Muscle layer of colon (tissue), 2 donors: Measurements from ENCODE around the gene PTCD1.

ENCODE experiments used
- H3K27ac ChIP-seq: one replicate; pipeline ENCODE4 v1.7.0; 2013; ENCODE audit warnings: low read depth, mild to moderate bottlenecking, low read length, moderate library complexity
- H3K27me3 ChIP-seq, 2 donors: one replicate each; pipeline ENCODE4 v1.7.0; 2013; ENCODE audit warnings: low read length in 2 of 2, mild to moderate bottlenecking in 2 of 2; ENCODE audit not compliant: insufficient read depth in 2 of 2, control insufficient read depth in 1 of 2
- H3K36me3 ChIP-seq: one replicate; pipeline ENCODE4 v1.7.0; 2013; ENCODE audit warnings: mild to moderate bottlenecking, low read length; ENCODE audit not compliant: insufficient read depth
- H3K4me1 ChIP-seq: one replicate; pipeline ENCODE4 v1.7.0; 2013; ENCODE audit warnings: mild to moderate bottlenecking, low read length; ENCODE audit not compliant: insufficient read depth
- H3K4me3 ChIP-seq, 2 donors: one replicate each; pipeline ENCODE4 v1.7.0; 2013; ENCODE audit warnings: low read length in 2 of 2, low read depth in 1 of 2, mild to moderate bottlenecking in 1 of 2, moderate library complexity in 1 of 2
- H3K9ac ChIP-seq: one replicate; pipeline ENCODE4 v1.7.0; 2013; ENCODE audit warnings: low read length
- H3K9me3 ChIP-seq: one replicate; pipeline ENCODE4 v1.7.0; 2013; ENCODE audit warnings: mild to moderate bottlenecking, low read length
- donor health status: abdominal sarcoma.
- donor health status: Adenocarcinoma of cecum.

The PTCD1 gene

DNA sequence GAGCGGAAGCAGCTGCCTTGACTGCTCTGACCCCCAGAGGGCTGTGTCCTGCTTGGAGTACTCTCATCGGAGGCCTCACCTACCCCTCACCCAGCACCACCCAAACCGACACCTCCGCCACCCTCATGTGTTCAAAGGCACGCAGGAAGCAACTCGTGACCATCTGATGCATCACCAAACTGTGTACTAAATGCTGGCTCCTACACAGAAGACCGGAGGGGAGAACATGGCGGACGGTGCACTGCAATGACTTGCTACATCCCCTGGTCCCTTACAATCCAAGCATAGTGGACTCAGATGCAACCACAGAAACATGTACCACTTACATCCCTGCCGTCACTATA, 33.6 kb downstream of the PTCD1 start:
- Histone ChIP-seq H3K4me1 (peaks cover 41% of the 10 kb centered on the region), H3K9me3 (no peaks in the 10 kb centered on the region), H3K27ac (no peak overlapping the region), H3K4me3 (no peak overlapping the region), H3K9ac (no peak overlapping the region), H3K27me3 (no peaks in the 10 kb centered on the region), H3K36me3 (peaks cover 36% of the 10 kb centered on the region)

DNA sequence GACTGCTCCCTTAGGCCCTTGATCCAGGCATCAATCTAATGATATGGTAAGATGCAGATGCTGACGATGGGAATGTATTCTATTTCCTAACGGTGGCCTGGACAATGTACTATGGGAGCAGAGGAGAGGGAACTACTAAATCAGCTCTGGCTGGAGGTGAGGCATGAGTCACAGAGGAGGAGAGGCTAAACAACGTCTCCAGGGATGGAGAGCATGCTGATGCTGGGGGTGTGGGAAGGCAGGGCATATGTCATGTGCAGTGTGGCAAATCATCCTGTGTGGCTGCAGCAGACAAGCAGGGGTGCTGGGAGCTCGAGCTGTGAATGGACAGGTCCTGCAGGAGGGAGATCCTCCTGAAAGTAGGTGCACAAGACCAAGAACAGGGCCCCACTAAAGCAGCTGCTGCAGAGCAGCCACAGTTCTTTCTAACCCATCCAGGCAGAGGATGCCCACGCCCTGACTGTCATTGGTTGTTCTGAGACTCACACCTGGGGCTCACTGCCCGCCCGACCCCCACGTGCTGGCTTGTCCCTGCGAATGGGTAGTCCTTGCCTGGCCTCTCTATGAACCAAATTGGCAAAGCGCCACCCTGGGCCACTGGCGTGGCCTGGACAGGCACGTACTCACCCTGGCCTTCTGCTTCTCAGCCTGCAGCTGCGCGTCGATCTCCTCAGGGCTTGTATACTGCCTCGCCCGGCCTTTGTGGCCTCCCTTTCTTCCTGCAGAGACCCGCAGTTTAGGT, 34.2 kb downstream of the PTCD1 start:
- no peak overlapping the region for H3K4me3 ChIP-seq
- peaks cover 42% of the 10 kb centered on the region for H3K36me3 ChIP-seq
- no peak overlapping the region for H3K27ac ChIP-seq
- no peaks in the 10 kb centered on the region for H3K9me3 ChIP-seq
- no peak overlapping the region for H3K9ac ChIP-seq
- no peaks in the 10 kb centered on the region for H3K27me3 ChIP-seq
- H3K4me1 ChIP-seq = peaks cover 36% of the 10 kb centered on the region

DNA sequence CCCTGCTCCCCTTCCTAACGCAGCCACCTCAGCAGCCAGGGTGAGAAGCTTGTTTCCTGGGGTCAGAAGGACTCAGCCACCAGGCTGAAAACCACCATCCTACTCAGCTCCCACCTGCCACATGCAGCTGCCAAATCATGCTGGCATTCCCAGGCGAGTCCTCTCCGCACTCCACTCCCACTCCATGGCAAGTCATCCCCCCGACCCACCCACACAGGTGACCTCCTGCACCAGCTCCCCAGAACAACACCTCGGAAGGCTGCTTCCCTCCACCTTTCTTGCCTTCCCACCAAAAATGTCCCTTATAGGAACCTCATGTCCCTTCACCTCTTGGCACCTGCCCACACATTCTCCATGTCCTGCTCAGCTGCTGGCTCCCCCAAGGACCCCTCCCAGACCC, 34.8 kb downstream of the PTCD1 start:
- no peak overlapping the region for H3K27ac ChIP-seq
- H3K27me3 ChIP-seq = no peaks in the 10 kb centered on the region
- H3K4me3 ChIP-seq = no peak overlapping the region
- H3K4me1 ChIP-seq = peaks cover 36% of the 10 kb centered on the region
- no peak overlapping the region for H3K9ac ChIP-seq
- H3K36me3 ChIP-seq = peaks cover 48% of the 10 kb centered on the region
- H3K9me3 ChIP-seq = no peaks in the 10 kb centered on the region

DNA sequence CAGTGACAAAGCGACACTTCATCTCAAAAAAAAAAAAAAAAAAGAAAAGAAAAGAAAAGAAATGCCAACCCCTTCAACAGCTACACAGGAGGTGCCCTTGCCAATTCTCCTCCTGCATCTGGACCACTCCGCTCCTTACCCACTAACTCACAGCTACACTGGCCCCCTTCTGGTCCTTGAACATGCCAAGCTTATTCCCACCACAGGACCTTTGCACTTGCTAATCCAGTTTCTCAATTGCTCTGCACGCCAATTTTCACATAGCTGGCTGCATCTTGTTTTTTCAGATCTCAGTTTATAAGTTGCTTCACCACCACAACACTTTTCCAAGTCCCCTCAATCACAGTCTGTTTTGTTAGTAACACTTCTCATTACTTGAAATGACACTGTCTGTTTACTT, 35.7 kb downstream of the PTCD1 start:
- Histone ChIP-seq H3K27ac (no peak overlapping the region), H3K9ac (no peak overlapping the region), H3K27me3 (no peaks in the 10 kb centered on the region), H3K36me3 (peaks cover 57% of the 10 kb centered on the region), H3K4me1 (peaks cover 36% of the 10 kb centered on the region), H3K9me3 (no peaks in the 10 kb centered on the region), H3K4me3 (no peak overlapping the region)

DNA sequence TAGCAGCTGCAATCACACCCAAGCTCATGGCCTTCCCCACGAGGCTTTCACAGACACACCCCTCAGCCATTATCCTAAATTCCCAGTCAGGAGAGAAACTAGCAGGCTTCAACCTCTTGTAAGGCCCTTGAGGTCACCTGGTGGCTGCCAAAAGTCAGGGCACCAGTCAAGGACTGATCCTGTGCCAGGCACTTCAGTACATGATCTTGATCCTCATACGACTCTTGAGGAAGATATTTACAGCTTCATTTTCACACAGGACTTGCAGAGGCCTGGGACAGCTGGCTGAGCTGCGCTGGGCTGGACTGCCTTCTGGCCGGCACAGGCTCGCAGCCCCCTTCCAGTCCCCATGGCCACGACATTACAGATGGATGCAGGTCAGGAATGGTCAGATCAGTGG, 39.0 kb downstream of the PTCD1 start:
- Histone ChIP-seq H3K27me3 (no peaks in the 10 kb centered on the region), H3K9ac (no peak overlapping the region), H3K4me1 (peaks cover 8% of the 10 kb centered on the region), H3K9me3 (no peaks in the 10 kb centered on the region), H3K4me3 (no peak overlapping the region), H3K36me3 (peaks cover 65% of the 10 kb centered on the region), H3K27ac (no peak overlapping the region)

DNA sequence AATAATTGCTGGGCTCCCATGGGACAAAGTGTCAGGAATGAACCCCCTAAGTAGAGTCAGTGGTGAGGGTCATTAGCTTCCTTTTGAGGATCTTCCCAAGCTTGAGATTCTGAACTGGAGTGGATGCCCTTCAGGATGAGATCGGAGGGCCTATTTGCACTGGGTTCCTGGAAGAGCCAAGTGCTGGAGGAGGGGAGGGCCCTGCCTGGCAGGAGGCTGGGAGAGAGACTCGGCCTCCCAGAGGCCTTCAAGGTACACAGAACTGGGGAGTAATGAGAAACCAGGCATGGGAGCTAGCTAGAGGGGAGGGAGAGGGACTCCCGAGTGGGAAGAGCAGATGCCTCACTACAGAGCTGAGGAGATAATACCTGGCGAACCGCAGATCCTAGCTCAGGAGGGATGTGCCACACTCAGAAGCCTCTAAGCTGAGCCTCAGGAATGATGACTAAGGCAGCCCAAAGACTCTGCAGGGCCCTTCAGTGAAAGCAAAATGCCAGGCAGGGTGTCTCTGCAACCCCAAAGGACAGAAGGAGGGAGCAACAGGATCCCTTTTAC, 39.6 kb downstream of the PTCD1 start:
- Histone ChIP-seq H3K9me3 (no peaks in the 10 kb centered on the region), H3K9ac (no peak overlapping the region), H3K27ac (no peak overlapping the region), H3K4me3 (no peak overlapping the region), H3K36me3 (peaks cover 59% of the 10 kb centered on the region), H3K27me3 (no peaks in the 10 kb centered on the region), H3K4me1 (peaks cover 1% of the 10 kb centered on the region)

DNA sequence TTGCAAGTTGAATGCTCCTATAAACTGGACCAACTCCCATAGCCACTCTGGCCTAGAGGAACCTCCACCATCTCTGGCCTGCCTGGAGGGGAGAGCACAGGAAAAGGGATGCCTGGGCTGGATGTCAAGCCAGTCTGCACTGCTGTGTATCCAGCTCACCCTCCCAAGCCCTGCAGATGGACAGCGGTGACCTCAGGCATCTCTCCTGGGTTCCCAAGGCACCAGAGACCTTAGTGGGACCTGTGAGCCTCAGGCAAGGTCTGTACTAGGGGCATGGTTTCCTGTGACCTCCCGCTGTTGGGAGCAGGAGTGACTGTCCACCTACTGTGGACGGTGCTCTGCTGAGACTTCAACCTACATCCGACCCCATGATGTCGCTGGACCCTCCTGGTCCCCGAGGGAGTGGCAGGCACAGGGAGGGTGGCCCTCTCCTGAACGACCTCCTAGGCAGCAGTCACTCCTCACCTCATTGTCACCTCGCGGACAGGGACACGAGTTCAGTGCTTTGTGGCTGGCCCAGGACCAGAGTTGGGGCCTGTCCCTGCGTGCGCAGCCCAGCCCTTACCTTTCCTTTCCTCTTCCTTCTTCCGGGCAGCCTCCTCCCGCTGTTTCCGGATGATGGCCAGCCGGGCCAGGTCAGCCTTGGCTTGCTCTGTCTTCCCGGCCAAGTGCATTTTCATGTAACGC, 41.2 kb downstream of the PTCD1 start:
- Histone ChIP-seq H3K27ac (no peak overlapping the region), H3K27me3 (no peaks in the 10 kb centered on the region), H3K4me1 (peaks cover 11% of the 10 kb centered on the region), H3K9me3 (no peaks in the 10 kb centered on the region), H3K9ac (no peak overlapping the region), H3K36me3 (peaks cover 49% of the 10 kb centered on the region), H3K4me3 (no peak overlapping the region)

DNA sequence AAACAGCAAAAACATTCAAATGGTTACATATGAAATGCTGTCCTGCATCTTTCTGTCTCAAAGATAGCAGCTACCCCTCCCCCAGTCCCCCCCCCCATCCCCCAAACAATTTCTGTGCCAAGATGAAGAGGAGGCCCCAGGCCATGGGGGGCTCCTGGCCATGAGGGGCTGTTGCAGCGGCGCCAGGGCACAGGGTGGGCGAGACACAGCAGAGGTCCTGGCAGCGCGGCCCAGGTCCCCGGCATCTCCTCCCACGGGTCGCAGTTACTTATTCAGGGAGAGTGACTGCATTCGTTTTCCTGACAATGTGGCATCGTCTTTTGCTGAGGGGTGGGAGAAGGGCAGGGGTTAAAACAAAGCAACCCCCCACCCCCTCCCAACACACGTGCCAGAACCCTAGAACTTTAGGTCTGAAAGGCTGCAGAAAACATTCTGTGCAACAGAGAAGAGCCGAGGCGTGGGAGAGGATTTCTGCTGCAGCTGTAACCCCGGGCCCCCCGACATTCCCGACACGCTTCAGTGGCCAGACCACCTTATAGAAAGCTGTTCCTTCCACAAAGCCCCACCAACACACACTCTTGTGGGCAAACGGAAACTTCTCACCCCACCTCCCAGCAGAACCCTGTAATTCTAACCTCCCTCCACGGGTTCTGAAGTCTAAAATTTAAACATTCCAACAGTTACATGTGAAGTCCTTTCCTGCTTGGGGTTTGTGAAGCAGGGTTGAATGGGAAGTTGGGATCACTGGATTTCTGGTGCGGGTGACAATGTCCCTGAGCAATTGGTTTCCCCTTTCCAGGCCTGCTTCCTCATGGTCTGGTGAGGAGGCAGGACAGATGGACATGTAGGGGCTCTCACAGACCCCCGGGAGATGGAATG, 41.9 kb downstream of the PTCD1 start:
- H3K4me1 ChIP-seq = peaks cover 16% of the 10 kb centered on the region
- no peaks in the 10 kb centered on the region for H3K9me3 ChIP-seq
- no peak overlapping the region for H3K27ac ChIP-seq
- no peak overlapping the region for H3K4me3 ChIP-seq
- no peak overlapping the region for H3K9ac ChIP-seq
- H3K27me3 ChIP-seq = no peaks in the 10 kb centered on the region
- H3K36me3 ChIP-seq = peaks cover 49% of the 10 kb centered on the region

DNA sequence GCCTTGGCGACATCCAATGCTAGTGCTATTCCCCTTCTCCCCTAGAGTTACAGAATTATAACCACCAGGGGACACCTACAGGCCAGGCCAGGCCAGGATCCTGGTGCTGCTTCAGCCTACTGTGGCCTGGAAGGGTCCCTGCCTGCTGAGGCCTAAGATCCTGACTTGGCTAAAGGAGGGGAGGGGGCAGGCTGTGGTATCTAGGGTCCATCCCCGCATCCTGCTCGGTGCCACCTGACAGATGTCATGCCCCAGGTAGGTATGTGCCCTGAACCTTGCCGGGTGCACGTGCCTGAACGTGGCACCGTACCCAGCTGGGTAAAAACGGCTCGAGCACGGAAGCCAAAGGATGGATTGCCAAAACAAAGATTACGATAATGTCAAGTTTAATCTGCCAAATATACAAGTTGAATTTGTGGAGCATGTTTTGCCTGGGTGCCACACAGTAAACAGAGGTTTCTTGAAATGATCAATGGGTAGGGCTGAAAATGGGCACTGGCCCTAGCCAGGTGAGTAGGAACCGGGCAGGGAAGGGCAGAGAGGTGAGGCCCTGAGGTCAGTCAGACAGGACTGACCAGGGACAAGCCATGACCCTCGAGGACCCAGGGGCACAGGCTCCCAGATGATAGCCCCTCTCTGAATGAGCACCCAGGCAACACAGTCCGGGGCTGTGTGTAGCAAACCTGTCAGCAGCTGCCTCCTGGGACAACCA, 42.8 kb downstream of the PTCD1 start:
- peaks cover 16% of the 10 kb centered on the region for H3K4me1 ChIP-seq
- H3K4me3 ChIP-seq = no peak overlapping the region
- no peaks in the 10 kb centered on the region for H3K9me3 ChIP-seq
- H3K36me3 ChIP-seq = peaks cover 41% of the 10 kb centered on the region
- H3K27me3 ChIP-seq = no peaks in the 10 kb centered on the region
- H3K27ac ChIP-seq = no peak overlapping the region
- no peak overlapping the region for H3K9ac ChIP-seq

DNA sequence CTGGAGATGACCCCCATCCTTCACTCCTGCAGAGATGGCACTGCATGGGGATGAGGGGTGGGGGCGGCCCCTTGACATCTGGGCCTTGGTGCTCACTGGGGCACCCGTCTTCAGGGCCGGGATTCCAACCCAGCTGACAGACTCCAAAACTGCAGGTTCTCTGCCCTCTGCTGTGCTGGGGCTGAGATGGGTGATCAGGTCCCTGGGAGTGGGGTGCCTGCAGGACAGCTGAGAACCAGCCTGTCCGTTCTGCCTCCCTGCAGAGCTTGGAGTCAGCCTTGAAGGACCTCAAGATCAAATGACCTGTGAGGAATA, 44.5 kb downstream of the PTCD1 start:
- Histone ChIP-seq H3K9ac (no peak overlapping the region), H3K9me3 (no peaks in the 10 kb centered on the region), H3K27ac (no peak overlapping the region), H3K4me3 (no peak overlapping the region), H3K27me3 (no peaks in the 10 kb centered on the region), H3K36me3 (peaks cover 29% of the 10 kb centered on the region), H3K4me1 (peaks cover 16% of the 10 kb centered on the region)
